ENCODE measurements around the gene GATA1.

Gene GATA1

GRCh38 chrX:48786341-48786800, at the start of gene GATA1:
Gene GATA1, plus strand, starts transcription at chrX:48786590. Its CDS starts 4,520 bp downstream, at chrX:48791110.
- no peak for DNase-seq (ENCODE audit: low read depth)

GRCh38 chrX:48736878-48737212, 49.5 kb upstream of the GATA1 start:
- DNase-seq (ENCODE audit: low read depth), result no peak

GRCh38 chrX:48737213-48737938, 49.0 kb upstream of the GATA1 start:
- peak; percentile 94 for DNase-seq (ENCODE audit: low read depth)

- DNase-seq (ENCODE audit: low read depth), result no peak
Observed at GRCh38 chrX:48737940-48738339, 48.5 kb upstream of the GATA1 start.

- no peak for DNase-seq (ENCODE audit: low read depth)
Observed at GRCh38 chrX:48741834-48742233, 44.6 kb upstream of the GATA1 start.

GRCh38 chrX:48745222-48745621, 41.2 kb upstream of the GATA1 start:
- DNase-seq (ENCODE audit: low read depth), result no peak

GRCh38 chrX:48747415-48748016, 38.9 kb upstream of the GATA1 start:
- no peak for DNase-seq (ENCODE audit: low read depth)

GRCh38 chrX:48749182-48749581, 37.2 kb upstream of the GATA1 start:
- DNase-seq (ENCODE audit: low read depth), result no peak

GRCh38 chrX:48751343-48751742, 35.0 kb upstream of the GATA1 start:
- DNase-seq (ENCODE audit: low read depth), result no peak

- no peak for DNase-seq (ENCODE audit: low read depth)
Observed at GRCh38 chrX:48752498-48752897, 33.9 kb upstream of the GATA1 start.

GRCh38 chrX:48753708-48754228, 32.6 kb upstream of the GATA1 start:
- no peak for DNase-seq (ENCODE audit: low read depth)

GRCh38 chrX:48754238-48754637, 32.2 kb upstream of the GATA1 start:
- DNase-seq (ENCODE audit: low read depth), result no peak

GRCh38 chrX:48761674-48762471, 24.5 kb upstream of the GATA1 start, which contains the start of gene GLOD5:
Gene GLOD5, plus strand, starts transcription at chrX:48761747. Its CDS starts 44 bp downstream, at chrX:48761791.
- no peak for DNase-seq (ENCODE audit: low read depth)

GRCh38 chrX:48769230-48769629, 17.2 kb upstream of the GATA1 start:
- no peak for DNase-seq (ENCODE audit: low read depth)

GRCh38 chrX:48770296-48770695, 16.1 kb upstream of the GATA1 start:
- DNase-seq (ENCODE audit: low read depth), result no peak

- no peak for DNase-seq (ENCODE audit: low read depth)
Observed at GRCh38 chrX:48772602-48773001, 13.8 kb upstream of the GATA1 start.

GRCh38 chrX:48776818-48777439, 9.5 kb upstream of the GATA1 start:
- DNase-seq (ENCODE audit: low read depth), result no peak

- DNase-seq (ENCODE audit: low read depth), result no peak
Observed at GRCh38 chrX:48779399-48779798, 7.0 kb upstream of the GATA1 start.

GRCh38 chrX:48781705-48782104, 4.7 kb upstream of the GATA1 start:
- no peak for DNase-seq (ENCODE audit: low read depth)

- no peak for DNase-seq (ENCODE audit: low read depth)
Observed at GRCh38 chrX:48782216-48782615, 4.2 kb upstream of the GATA1 start.

GRCh38 chrX:48782795-48783194, 3.6 kb upstream of the GATA1 start:
- DNase-seq (ENCODE audit: low read depth), result no peak

- no peak for DNase-seq (ENCODE audit: low read depth)
Observed at GRCh38 chrX:48784726-48785125, 1.7 kb upstream of the GATA1 start.

All from stromal cell of bone marrow (primary cell).